OCI-LY7 (cell line): Measurements from ENCODE around the gene HIVEP3. TPM values are rescaled to one million over a fixed set of nuclear protein-coding genes. Genes with fewer than 3 reads are reported as not detected.

Experiments used
- BruUV-seq: library from RNA; stranded (reverse); fragments of 400-500 nt; replicated peaks from 2 replicates; lab custom pipeline; 2021; lab: Mats Ljungman, UMichigan
- CTCF ChIA-PET: fragments of 300-600 bp; sonication (Branson Sonifier 250); formaldehyde crosslinking; loops from one replicate; lab custom pipeline; 2022; ENCODE audit warnings: antibody characterized with exemption; ENCODE audit not compliant: unreplicated experiment; lab: Charles Lee
- POLR2A ChIA-PET: fragments of 300-600 bp; sonication (Branson Sonifier 250); formaldehyde crosslinking; loops from one replicate; lab custom pipeline; 2022; ENCODE audit warnings: antibody characterized with exemption; lab: Charles Lee
- DNase-seq: peaks from one replicate; pipeline ENCODE4 v3.0.0-alpha.2; 2015; ENCODE audit warnings: low spot score
- H2AFZ ChIP-seq: fragments of 200-600 bp; sonication (generic), shearing (Covaris generic); 2 replicates; pipeline ENCODE4 v1.6.1; 2014; ENCODE audit warnings: mild to moderate bottlenecking, antibody characterized with exemption, low read length, moderate library complexity
- H3K27ac ChIP-seq: fragments of 200-600 bp; sonication (generic); 2 replicates; pipeline ENCODE4 v1.5.1; 2014; ENCODE audit warnings: mixed run types, low read depth, mild to moderate bottlenecking, moderate library complexity, low read length, inconsistent platforms; ENCODE audit not compliant: poor library complexity, severe bottlenecking
- H3K36me3 ChIP-seq: fragments of 200-600 bp; sonication (generic); 2 replicates; pipeline ENCODE4 v1.6.1; 2014; ENCODE audit warnings: mild to moderate bottlenecking, antibody characterized with exemption, low read length, moderate library complexity, mixed read lengths; ENCODE audit not compliant: insufficient read depth
- H3K4me1 ChIP-seq: fragments of 200-600 bp; sonication (generic); 2 replicates; pipeline ENCODE4 v1.5.1; 2014; ENCODE audit warnings: mild to moderate bottlenecking, low read length; ENCODE audit not compliant: insufficient read depth, poor library complexity, severe bottlenecking
- H3K4me2 ChIP-seq: fragments of 200-600 bp; sonication (generic); 2 replicates; pipeline ENCODE4 v1.6.1; 2014; ENCODE audit warnings: mild to moderate bottlenecking, low read length
- H3K4me3 ChIP-seq: fragments of 200-600 bp; sonication (generic); 2 replicates; pipeline ENCODE4 v1.5.1; 2014; ENCODE audit warnings: mild to moderate bottlenecking, low read depth, low read length; ENCODE audit not compliant: poor library complexity, severe bottlenecking
- H3K79me2 ChIP-seq: fragments of 200-600 bp; sonication (generic); 2 replicates; pipeline ENCODE4 v1.6.1; 2016; ENCODE audit warnings: low read depth, mild to moderate bottlenecking, low read length, moderate library complexity, mixed read lengths; ENCODE audit not compliant: insufficient read depth
- H3K9me2 ChIP-seq: fragments of 200-600 bp; sonication (generic); 2 replicates; pipeline ENCODE4 v1.6.1; 2016; ENCODE audit warnings: mild to moderate bottlenecking, low read length, mixed read lengths; ENCODE audit not compliant: insufficient read depth
- H3K9me3 ChIP-seq: fragments of 200-600 bp; sonication (generic); 2 replicates; pipeline ENCODE4 v1.6.1; 2014; ENCODE audit warnings: mild to moderate bottlenecking, mixed run types, low read length, mixed read lengths
- H4K20me1 ChIP-seq: fragments of 200-600 bp; sonication (generic); 2 replicates; pipeline ENCODE4 v1.6.1; 2014; ENCODE audit warnings: mild to moderate bottlenecking, antibody characterized with exemption, low read length, moderate library complexity, mixed read lengths; ENCODE audit not compliant: insufficient read depth
- EZH2phosphoT487 ChIP-seq: fragments of 200-600 bp; sonication (generic); IDR thresholded peaks from 2 replicates; pipeline ENCODE4 v1.6.1; 2018; ENCODE audit warnings: low read depth, borderline replicate concordance, mild to moderate bottlenecking, mixed run types, antibody characterized with exemption, low read length, moderate library complexity, mixed read lengths
- intact Hi-C: fragments of 100-400 bp; cut with micrococcal nuclease; formaldehyde crosslinking; loops from one replicate; pipeline ENCODE4 v1.10.0; 2022; ENCODE audit not compliant: unreplicated experiment
- total RNA-seq, 2 experiments: library from RNA; depleted of rRNA in 1 of 2; stranded (reverse); fragments of >200 nt in 1 of 2; shearing (Covaris generic) in 1 of 2; gene quantifications; 2 replicates each; pipeline ENCODE4 v1.2.3, GENCODE V29; 2014 to 2022
- TF ChIP-seq, protein P1 (sequence below): fragments of 200-600 bp; sonication (generic); conservative IDR thresholded peaks from 2 replicates; pipeline ENCODE4 v1.5.1; 2014; ENCODE audit warnings: mild to moderate bottlenecking, antibody characterized with exemption, low read length, moderate library complexity, mixed read lengths

Gene HIVEP3
- total RNA-seq, 2 experiments from 2014 or later, result 0.53 to 0.60 TPM

DNA sequence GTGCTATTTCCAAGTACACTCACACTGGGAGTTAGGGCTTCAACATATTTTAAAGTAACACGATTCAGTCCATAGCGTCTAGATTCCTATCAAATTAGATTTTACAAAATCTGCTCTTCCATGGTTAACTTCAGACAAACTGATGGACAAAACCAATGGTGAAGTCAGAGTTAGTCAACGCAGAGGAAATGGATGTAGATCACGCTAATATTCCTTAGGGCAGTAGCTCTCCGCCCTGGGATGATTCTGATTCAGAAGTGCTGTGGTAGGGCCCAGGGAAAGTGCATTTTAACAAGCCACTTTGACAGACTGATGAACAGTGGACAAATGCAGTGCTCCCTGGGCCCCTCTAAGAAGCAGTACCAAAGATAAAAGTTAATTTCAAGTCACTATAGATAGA, 83.2 kb downstream of the HIVEP3 start:
- Histone ChIP-seq H3K9me3 (no peaks in the 10 kb centered on the region), H3K4me2 (no peak overlapping the region), H4K20me1 (no peaks in the 10 kb centered on the region), H3K27ac (no peak overlapping the region), H3K79me2 (no peaks in the 10 kb centered on the region), H3K9me2 (no peaks in the 10 kb centered on the region), H3K4me3 (no peak overlapping the region), H3K4me1 (no peaks in the 10 kb centered on the region), H2AFZ (no peak overlapping the region), H3K36me3 (no peaks in the 10 kb centered on the region)
- intact Hi-C loops, result no loop called here
- POLR2A ChIA-PET, result no interaction called here
- TF ChIP-seq EZH2phosphoT487, result no peak
- TF ChIP-seq, protein P1, sequence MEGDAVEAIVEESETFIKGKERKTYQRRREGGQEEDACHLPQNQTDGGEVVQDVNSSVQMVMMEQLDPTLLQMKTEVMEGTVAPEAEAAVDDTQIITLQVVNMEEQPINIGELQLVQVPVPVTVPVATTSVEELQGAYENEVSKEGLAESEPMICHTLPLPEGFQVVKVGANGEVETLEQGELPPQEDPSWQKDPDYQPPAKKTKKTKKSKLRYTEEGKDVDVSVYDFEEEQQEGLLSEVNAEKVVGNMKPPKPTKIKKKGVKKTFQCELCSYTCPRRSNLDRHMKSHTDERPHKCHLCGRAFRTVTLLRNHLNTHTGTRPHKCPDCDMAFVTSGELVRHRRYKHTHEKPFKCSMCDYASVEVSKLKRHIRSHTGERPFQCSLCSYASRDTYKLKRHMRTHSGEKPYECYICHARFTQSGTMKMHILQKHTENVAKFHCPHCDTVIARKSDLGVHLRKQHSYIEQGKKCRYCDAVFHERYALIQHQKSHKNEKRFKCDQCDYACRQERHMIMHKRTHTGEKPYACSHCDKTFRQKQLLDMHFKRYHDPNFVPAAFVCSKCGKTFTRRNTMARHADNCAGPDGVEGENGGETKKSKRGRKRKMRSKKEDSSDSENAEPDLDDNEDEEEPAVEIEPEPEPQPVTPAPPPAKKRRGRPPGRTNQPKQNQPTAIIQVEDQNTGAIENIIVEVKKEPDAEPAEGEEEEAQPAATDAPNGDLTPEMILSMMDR, result no peak
- no TSS peak for BruUV-seq
- DNase-seq, result no peak
- CTCF ChIA-PET, result no interaction called here

DNA sequence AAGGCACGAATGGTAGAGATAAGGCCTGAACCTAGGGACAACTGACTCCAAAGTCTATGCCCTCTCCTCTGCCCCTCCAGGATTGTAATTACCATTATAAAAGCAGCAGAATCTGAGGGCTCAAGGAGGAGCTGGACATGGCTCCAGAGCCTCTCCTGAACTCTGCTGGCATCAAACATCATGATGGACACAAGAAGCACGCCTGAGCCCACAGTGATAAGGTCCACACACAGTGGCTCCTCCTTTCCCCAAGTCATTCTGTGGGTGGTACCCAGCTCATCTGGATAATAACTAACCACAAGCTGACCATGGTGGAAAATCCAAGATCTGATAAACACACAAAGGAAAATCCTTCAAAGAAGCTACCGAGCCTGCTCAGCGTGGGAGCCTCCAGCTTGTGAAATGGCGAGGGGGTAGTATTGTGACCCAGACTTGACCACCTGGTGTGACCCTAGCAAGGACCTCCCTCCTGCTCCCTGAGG, 85.2 kb downstream of the HIVEP3 start:
- no peaks in the 10 kb centered on the region for H3K9me2 ChIP-seq
- H2AFZ ChIP-seq, result no peak overlapping the region
- H3K4me2 ChIP-seq, result no peak overlapping the region
- no peak overlapping the region for H3K27ac ChIP-seq
- no peak overlapping the region for H3K4me3 ChIP-seq
- no peaks in the 10 kb centered on the region for H3K4me1 ChIP-seq
- no TSS peak for BruUV-seq
- TF ChIP-seq EZH2phosphoT487, result no peak
- H3K79me2 ChIP-seq, result no peaks in the 10 kb centered on the region
- intact Hi-C loops, result no loop called here
- H3K9me3 ChIP-seq, result no peaks in the 10 kb centered on the region
- CTCF ChIA-PET, result no interaction called here
- H4K20me1 ChIP-seq, result no peaks in the 10 kb centered on the region
- DNase-seq, result no peak
- POLR2A ChIA-PET, result no interaction called here
- no peaks in the 10 kb centered on the region for H3K36me3 ChIP-seq

DNA sequence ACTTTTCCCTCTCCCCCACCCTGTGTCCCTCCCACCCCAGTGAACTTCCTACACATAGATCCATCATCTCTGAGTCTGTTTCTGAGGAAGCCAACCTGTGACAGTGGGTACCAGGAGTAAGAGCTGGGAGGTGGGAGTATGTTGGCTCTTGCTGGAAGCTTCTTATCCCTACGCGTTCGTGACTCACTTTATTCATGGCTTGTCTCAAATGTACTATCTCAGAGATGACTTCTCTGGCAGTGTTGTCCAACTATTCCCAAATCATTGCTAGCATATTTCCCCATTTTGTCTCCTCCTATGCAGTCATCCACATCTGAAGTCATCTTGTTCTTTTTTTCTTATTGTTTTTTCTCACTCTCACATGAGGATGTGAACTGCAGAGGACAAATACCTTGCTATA, 88.0 kb downstream of the HIVEP3 start:
- Histone ChIP-seq H2AFZ (no peak overlapping the region), H3K4me1 (no peaks in the 10 kb centered on the region), H3K79me2 (no peaks in the 10 kb centered on the region), H3K4me3 (no peak overlapping the region), H3K4me2 (no peak overlapping the region), H3K27ac (no peak overlapping the region), H3K9me2 (no peaks in the 10 kb centered on the region), H3K36me3 (no peaks in the 10 kb centered on the region), H3K9me3 (no peaks in the 10 kb centered on the region), H4K20me1 (no peaks in the 10 kb centered on the region)
- no peak for DNase-seq
- TF ChIP-seq EZH2phosphoT487, result no peak
- TF ChIP-seq, protein P1, result no peak
- ChIA-PET CTCF (no interaction called here), POLR2A (interaction anchor here (0.6 kb wide), 1 partner anchor 685 kb away, joined by 3 read pairs; no protein-coding TSS in a partner anchor)
- no TSS peak for BruUV-seq
- intact Hi-C loops, result no loop called here
